Measurements from ENCODE around the gene RGL1. TPM values are rescaled to one million over a fixed set of nuclear protein-coding genes. Genes with fewer than 3 reads are reported as not detected.

The RGL1 gene
- total RNA-seq, 2 donors from 2014 or later = 9.9 to 16.2 TPM

- H3K9me3 ChIP-seq = no peaks in the 10 kb centered on the region
- no peaks in the 10 kb centered on the region for H3K27me3 ChIP-seq
- 77 to 83% methylated on average over 5 of the region's 5 CpGs for WGBS, 2 donors
- TF ChIP-seq, protein P1, sequence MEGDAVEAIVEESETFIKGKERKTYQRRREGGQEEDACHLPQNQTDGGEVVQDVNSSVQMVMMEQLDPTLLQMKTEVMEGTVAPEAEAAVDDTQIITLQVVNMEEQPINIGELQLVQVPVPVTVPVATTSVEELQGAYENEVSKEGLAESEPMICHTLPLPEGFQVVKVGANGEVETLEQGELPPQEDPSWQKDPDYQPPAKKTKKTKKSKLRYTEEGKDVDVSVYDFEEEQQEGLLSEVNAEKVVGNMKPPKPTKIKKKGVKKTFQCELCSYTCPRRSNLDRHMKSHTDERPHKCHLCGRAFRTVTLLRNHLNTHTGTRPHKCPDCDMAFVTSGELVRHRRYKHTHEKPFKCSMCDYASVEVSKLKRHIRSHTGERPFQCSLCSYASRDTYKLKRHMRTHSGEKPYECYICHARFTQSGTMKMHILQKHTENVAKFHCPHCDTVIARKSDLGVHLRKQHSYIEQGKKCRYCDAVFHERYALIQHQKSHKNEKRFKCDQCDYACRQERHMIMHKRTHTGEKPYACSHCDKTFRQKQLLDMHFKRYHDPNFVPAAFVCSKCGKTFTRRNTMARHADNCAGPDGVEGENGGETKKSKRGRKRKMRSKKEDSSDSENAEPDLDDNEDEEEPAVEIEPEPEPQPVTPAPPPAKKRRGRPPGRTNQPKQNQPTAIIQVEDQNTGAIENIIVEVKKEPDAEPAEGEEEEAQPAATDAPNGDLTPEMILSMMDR (IDR thresholded peaks at IDR 0.05) = no peak
- TF ChIP-seq POLR2A (IDR thresholded peaks at IDR 0.05) = no peak
- ATAC-seq (no peak), DNase-seq (no peak)
- H3K4me1 ChIP-seq = no peaks in the 10 kb centered on the region
- H3K4me3 ChIP-seq = no peak overlapping the region
- intact Hi-C loops (cut with DNase I) = no loop called here
- H3K27ac ChIP-seq = no peak overlapping the region
- H3K36me3 ChIP-seq (replicated peaks in 1 of 2; ENCODE audit: insufficient read depth in 1 of 2, low read depth in 2 of 2) = no peaks in the 10 kb centered on the region
Observed at GRCh38 chr1:183941001-183941400, 136.1 kb downstream of the RGL1 start.

- Histone ChIP-seq H3K9me3 (no peaks in the 10 kb centered on the region), H3K4me3 (no peak overlapping the region), H3K36me3 (replicated peaks in 1 of 2; ENCODE audit: insufficient read depth in 1 of 2, low read depth in 2 of 2) (no peaks in the 10 kb centered on the region), H3K27me3 (no peaks in the 10 kb centered on the region), H3K27ac (no peak overlapping the region), H3K4me1 (no peaks in the 10 kb centered on the region)
- 66 to 73% methylated on average over 5 of the region's 5 CpGs for WGBS, 2 donors
- DNase-seq = peak in 2 of 4 donors; percentile 24 to 36
- TF ChIP-seq, protein P1 (IDR thresholded peaks at IDR 0.05) = no peak
- no peak for ATAC-seq
- intact Hi-C loops (cut with DNase I) = no loop called here
Observed at GRCh38 chr1:183942933-183943693, 138.2 kb downstream of the RGL1 start.

GRCh38 chr1:183945428-183946319, 140.8 kb downstream of the RGL1 start:
- H3K27ac ChIP-seq = no peak overlapping the region
- H3K27me3 ChIP-seq = no peaks in the 10 kb centered on the region
- DNase-seq = peak in 1 of 4 donors; percentile 16
- no peak overlapping the region for H3K4me3 ChIP-seq
- no peaks in the 10 kb centered on the region for H3K36me3 ChIP-seq (replicated peaks in 1 of 2; ENCODE audit: insufficient read depth in 1 of 2, low read depth in 2 of 2)
- intact Hi-C loops (cut with DNase I) = no loop called here
- WGBS, 2 donors = 62 to 77% methylated on average over 4 of the region's 4 CpGs
- no peak for ATAC-seq
- no peaks in the 10 kb centered on the region for H3K4me1 ChIP-seq
- TF ChIP-seq, protein P1 (IDR thresholded peaks at IDR 0.05) = no peak
- TF ChIP-seq POLR2A (IDR thresholded peaks at IDR 0.05) = no peak
- H3K9me3 ChIP-seq = no peaks in the 10 kb centered on the region

DNA sequence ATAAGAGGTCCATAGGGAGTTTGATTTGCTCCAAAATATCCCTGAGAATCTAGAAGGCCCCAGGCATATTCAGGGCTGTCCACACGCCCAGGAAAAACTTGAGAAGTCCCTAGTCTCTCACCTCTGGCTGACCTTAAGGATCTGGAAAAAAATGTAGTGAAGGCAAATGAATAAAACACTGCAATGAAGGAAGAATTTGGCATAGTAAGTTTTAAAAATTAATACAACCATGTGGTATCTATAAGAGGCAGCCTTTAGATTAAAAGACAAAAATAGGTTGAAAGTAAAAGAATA, 141.3 kb downstream of the RGL1 start:
- Histone ChIP-seq H3K9me3 (no peaks in the 10 kb centered on the region), H3K36me3 (replicated peaks in 1 of 2; ENCODE audit: insufficient read depth in 1 of 2, low read depth in 2 of 2) (no peaks in the 10 kb centered on the region), H3K27ac (no peak overlapping the region), H3K27me3 (no peaks in the 10 kb centered on the region), H3K4me3 (no peak overlapping the region), H3K4me1 (no peaks in the 10 kb centered on the region)
- 67 to 93% methylated on average over 1 of the region's 1 CpG for WGBS, 2 donors
- TF ChIP-seq POLR2A (IDR thresholded peaks at IDR 0.05) = no peak
- TF ChIP-seq, protein P1 (IDR thresholded peaks at IDR 0.05) = no peak
- intact Hi-C loops (cut with DNase I) = no loop called here
- ATAC-seq (no peak), DNase-seq (no peak)
